H1 (cell line): Measurements from ENCODE around the gene SAP30. TPM values are rescaled to one million over a fixed set of nuclear protein-coding genes. Genes with fewer than 3 reads are reported as not detected.

Experiments used
- CTCF ChIA-PET: fragments of 300-600 bp; sonication (Branson Sonifier 250); formaldehyde crosslinking; loops from one replicate; lab custom pipeline; 2021; ENCODE audit not compliant: partially characterized antibody; lab: Charles Lee
- POLR2A ChIA-PET: fragments of 300-600 bp; sonication (Branson Sonifier 250); formaldehyde crosslinking; loops from one replicate; lab custom pipeline; 2021; ENCODE audit warnings: inconsistent platforms; ENCODE audit not compliant: partially characterized antibody; lab: Charles Lee
- DNase-seq, 2 experiments: peaks; one replicate each; pipeline versions ENCODE4 v3.0.0 to v3.0.0-alpha.2; 2010 to 2022; ENCODE audit warnings: low spot score in 2 of 2, low read depth in 1 of 2, mixed read lengths in 1 of 2
- FAIRE-seq: peaks from 2 replicates; lab custom pipeline; 2011; peaks lifted over from hg19 to GRCh38; lab: Jason Lieb, UNC
- H2AFZ ChIP-seq: 2 replicates; pipeline ENCODE4 v1.8.1; 2012; ENCODE audit warnings: low read length, inconsistent platforms
- H2AK5ac ChIP-seq: 2 replicates; pipeline ENCODE4 v1.6.1; 2013; ENCODE audit warnings: low read depth, low read length
- H2BK120ac ChIP-seq: replicated peaks from 2 replicates; pipeline ENCODE3; 2013; ENCODE audit warnings: low read depth, low read length, inconsistent platforms
- H2BK12ac ChIP-seq: 2 replicates; pipeline ENCODE4 v1.6.1; 2013; ENCODE audit warnings: low read depth, low read length
- H2BK15ac ChIP-seq: 2 replicates; pipeline ENCODE4 v1.6.1; 2013; ENCODE audit warnings: low read length
- H2BK20ac ChIP-seq: 2 replicates; pipeline ENCODE4 v1.6.1; 2013; ENCODE audit warnings: low read length
- H2BK5ac ChIP-seq: 2 replicates; pipeline ENCODE4 v1.6.1; 2013; ENCODE audit warnings: low read depth, low read length
- H3K14ac ChIP-seq: 2 replicates; pipeline ENCODE4 v1.6.1; 2013; ENCODE audit warnings: inconsistent platforms; ENCODE audit not compliant: insufficient read length
- H3K18ac ChIP-seq: 2 replicates; pipeline ENCODE4 v1.6.1; 2013; ENCODE audit warnings: low read length; ENCODE audit errors: extremely low read depth
- H3K23ac ChIP-seq: 2 replicates; pipeline ENCODE4 v1.6.1; 2013; ENCODE audit warnings: inconsistent platforms; ENCODE audit not compliant: insufficient read length
- H3K23me2 ChIP-seq: 2 replicates; pipeline ENCODE4 v1.6.1; 2013; ENCODE audit warnings: low read depth, low read length
- H3K27ac ChIP-seq: 2 replicates; pipeline ENCODE4 v1.6.1; 2011; ENCODE audit warnings: low read depth, low read length, inconsistent platforms
- H3K27me3 ChIP-seq, 4 experiments: replicated peaks in 1 of 4; 1 replicate in 1 of 4; 2 replicates in 3 of 4; pipeline versions ENCODE4 v1.6.1 to v1.8.1; 2011 to 2013; ENCODE audit warnings: low read length in 3 of 4, mild to moderate bottlenecking in 3 of 4, inconsistent platforms in 2 of 4, mixed read lengths in 2 of 4, moderate library complexity in 1 of 4; ENCODE audit not compliant: control insufficient read depth in 3 of 4, insufficient read depth in 3 of 4; ENCODE audit errors: extremely low read depth in 1 of 4
- H3K36me3 ChIP-seq, 4 experiments: 2 replicates each; pipeline versions ENCODE4 v1.6.1 to v1.8.1; 2011 to 2013; ENCODE audit warnings: mild to moderate bottlenecking in 4 of 4, low read length in 3 of 4, moderate library complexity in 2 of 4, control low read depth in 1 of 4, inconsistent platforms in 1 of 4; ENCODE audit not compliant: insufficient read depth in 4 of 4, control insufficient read depth in 2 of 4
- H3K4ac ChIP-seq: replicated peaks from 2 replicates; pipeline ENCODE3; 2013; ENCODE audit warnings: low read length, low read depth, mixed read lengths, inconsistent platforms; ENCODE audit not compliant: insufficient read length
- H3K4me1 ChIP-seq, 4 experiments: replicated peaks in 1 of 4; 1 replicate in 1 of 4; 2 replicates in 3 of 4; pipeline versions ENCODE4 v1.6.1 to v1.8.1; 2011 to 2013; ENCODE audit warnings: low read length in 3 of 4, inconsistent platforms in 2 of 4, mixed read lengths in 1 of 4; ENCODE audit not compliant: insufficient read depth in 4 of 4, control insufficient read depth in 3 of 4
- H3K4me2 ChIP-seq, 2 experiments: 2 replicates each; pipeline versions ENCODE4 v1.6.1 to v1.8.1; 2011 to 2013; ENCODE audit warnings: low read depth in 2 of 2, low read length in 2 of 2, control low read depth in 1 of 2, inconsistent platforms in 1 of 2, mild to moderate bottlenecking in 1 of 2; ENCODE audit not compliant: insufficient read depth in 1 of 2
- H3K4me3 ChIP-seq, 4 experiments: fragments of 200-600, 300-600 bp in 1 of 4; sonication (generic), shearing (Covaris generic), sonication (Bioruptor Twin) in 1 of 4; 2 replicates each; pipeline versions ENCODE4 v1.5.1 to v1.8.1; 2011 to 2016; ENCODE audit warnings: low read length in 4 of 4, low read depth in 3 of 4, control low read depth in 2 of 4, inconsistent platforms in 2 of 4, mild to moderate bottlenecking in 2 of 4, mixed read lengths in 1 of 4, moderate library complexity in 1 of 4; ENCODE audit not compliant: insufficient read depth in 2 of 4; ENCODE audit errors: extremely low read depth in 1 of 4
- H3K56ac ChIP-seq: replicated peaks from 2 replicates; pipeline ENCODE3; 2013; ENCODE audit warnings: low read depth, mild to moderate bottlenecking, mixed read lengths, low read length, inconsistent platforms; ENCODE audit not compliant: insufficient read length
- H3K79me1 ChIP-seq: 2 replicates; pipeline ENCODE4 v1.6.1; 2013; ENCODE audit warnings: low read depth, low read length, control low read depth
- H3K79me2 ChIP-seq, 2 experiments: 2 replicates each; pipeline versions ENCODE4 v1.6.1 to v1.8.1; 2012 to 2013; ENCODE audit warnings: low read length in 2 of 2, mild to moderate bottlenecking in 2 of 2, inconsistent platforms in 1 of 2; ENCODE audit not compliant: insufficient read depth in 2 of 2, control insufficient read depth in 1 of 2
- H3K9ac ChIP-seq, 4 experiments: replicated peaks in 1 of 4; 1 replicate in 1 of 4; 2 replicates in 3 of 4; pipeline versions ENCODE4 v1.6.1 to v1.8.1; 2011 to 2013; ENCODE audit warnings: low read depth in 3 of 4, low read length in 3 of 4, control low read depth in 2 of 4, mild to moderate bottlenecking in 2 of 4, moderate library complexity in 2 of 4, inconsistent platforms in 1 of 4; ENCODE audit errors: extremely low read depth in 1 of 4
- H3K9me3 ChIP-seq, 2 experiments: 2 replicates each; pipeline versions ENCODE4 v1.6.1 to v1.8.1; 2012 to 2013; ENCODE audit warnings: mild to moderate bottlenecking in 2 of 2, moderate library complexity in 2 of 2, control low read depth in 1 of 2, inconsistent platforms in 1 of 2, low read depth in 1 of 2, low read length in 1 of 2, mixed read lengths in 1 of 2; ENCODE audit not compliant: insufficient read depth in 2 of 2
- H4K20me1 ChIP-seq, 2 experiments: replicated peaks in 1 of 2; 2 replicates each; pipeline versions ENCODE3 to v1.8.1; 2011 to 2013; ENCODE audit warnings: inconsistent platforms in 2 of 2, low read length in 2 of 2, mild to moderate bottlenecking in 1 of 2; ENCODE audit not compliant: insufficient read depth in 2 of 2, control insufficient read depth in 1 of 2
- H4K5ac ChIP-seq: 2 replicates; pipeline ENCODE4 v1.6.1; 2013; ENCODE audit warnings: low read length, low read depth, mixed read lengths, inconsistent platforms; ENCODE audit not compliant: insufficient read length
- H4K8ac ChIP-seq: 2 replicates; pipeline ENCODE4 v1.8.0; 2013; ENCODE audit warnings: mild to moderate bottlenecking, moderate library complexity, low read length, inconsistent platforms; ENCODE audit not compliant: insufficient read depth; ENCODE audit errors: extremely low read depth
- H4K91ac ChIP-seq: replicated peaks from 2 replicates; pipeline ENCODE3; 2013; ENCODE audit warnings: low read length, mixed read lengths, inconsistent platforms; ENCODE audit not compliant: insufficient read length
- BACH1 ChIP-seq: IDR thresholded peaks from 2 replicates; pipeline ENCODE4 v1.6.1; 2012; ENCODE audit warnings: low read length, improper control_type of control experiment
- JUN ChIP-seq: IDR thresholded peaks from 2 replicates; pipeline ENCODE4 v1.6.1; 2011; ENCODE audit warnings: low read depth, mild to moderate bottlenecking, improper control_type of control experiment, low read length
- JUND ChIP-seq: IDR thresholded peaks from 2 replicates; pipeline ENCODE4 v1.6.1; 2011; ENCODE audit warnings: mild to moderate bottlenecking, improper control_type of control experiment, low read length
- NANOG ChIP-seq: IDR thresholded peaks from 2 replicates; pipeline ENCODE4 v1.6.1; 2011; ENCODE audit warnings: low read length, low read depth, mild to moderate bottlenecking, inconsistent platforms; ENCODE audit not compliant: insufficient read depth, poor library complexity, severe bottlenecking
- RAD21 ChIP-seq, 2 experiments: IDR thresholded peaks in 1 of 2; conservative IDR thresholded peaks in 1 of 2; 2 replicates each; pipeline ENCODE4 v1.6.1; 2011; ENCODE audit warnings: low read depth in 2 of 2, low read length in 2 of 2, improper control_type of control experiment in 1 of 2, inconsistent platforms in 1 of 2, mild to moderate bottlenecking in 1 of 2, moderate library complexity in 1 of 2
- SIN3A ChIP-seq, 2 experiments: IDR thresholded peaks in 1 of 2; conservative IDR thresholded peaks in 1 of 2; 2 replicates each; pipeline ENCODE4 v1.6.1; 2011 to 2012; ENCODE audit warnings: low read length in 2 of 2, improper control_type of control experiment in 1 of 2, low read depth in 1 of 2, mild to moderate bottlenecking in 1 of 2
- WGBS, 2 experiments: shearing (Covaris generic) in 1 of 2; methylation state at CpG; one replicate each; pipeline versions ENCODE4 v1.1.6 to v1.1.7; 2013 to 2015; ENCODE audit warnings: low lambda C conversion rate in 2 of 2, mixed read lengths in 2 of 2, inconsistent platforms in 1 of 2, low coverage in 1 of 2, missing lambda C conversion rate in 1 of 2; ENCODE audit not compliant: insufficient replicate concordance in 2 of 2, insufficient coverage in 1 of 2, insufficient read length in 1 of 2; ENCODE audit errors: extremely low coverage in 1 of 2, missing lambda C conversion rate in 1 of 2; 5-methylcytosine and 5-hydroxymethylcytosine counted together
- polyA plus RNA-seq, 7 experiments: library from polyadenylated mRNA; depleted of rRNA in 3 of 7; stranded (reverse) in 5 of 7; unstranded in 2 of 7; fragments of >200 nt in 5 of 7; fragments of 200-250 nt in 2 of 7; gene quantifications; 1 replicate in 5 of 7; 2 replicates in 1 of 7; 4 replicates in 1 of 7; pipeline versions ENCODE4 v1.2.1 to v1.2.3, GENCODE V29; 2011 to 2013; ENCODE audit warnings: missing spikeins in 2 of 7, mixed read lengths in 2 of 7
- total RNA-seq: library from RNA; stranded (reverse); fragmentation: NEBNext Ultra II Directional; extraction: Animal tissue kit (Norgen Biotek cat#: 25700); gene quantifications from 2 replicates; pipeline ENCODE4 v1.2.1, GENCODE V29; 2021
- TF ChIP-seq, protein P1 (sequence below): IDR thresholded peaks from 2 replicates; pipeline ENCODE4 v1.6.1; 2011; ENCODE audit warnings: low read length, improper control_type of control experiment
- TF ChIP-seq, protein P2 (sequence below), 3 experiments: IDR thresholded peaks; 1 replicate in 2 of 3; 2 replicates in 1 of 3; pipeline versions ENCODE4 v1.5.1 to v1.6.1; 2011; ENCODE audit warnings: low read length in 3 of 3, mild to moderate bottlenecking in 3 of 3, inconsistent platforms in 2 of 3, low read depth in 1 of 3, moderate library complexity in 1 of 3; ENCODE audit not compliant: insufficient read depth in 1 of 3; ENCODE audit errors: control extremely low read depth in 1 of 3
- TF ChIP-seq, protein P3 (sequence below): IDR thresholded peaks from 2 replicates; pipeline ENCODE4 v1.6.1; 2012; ENCODE audit warnings: inconsistent platforms

SAP30 gene
- total and polyA plus RNA-seq, 2 of the 8 experiments (the other 6 are each of a cell fraction or from before 2014, with no cell fraction given) = 7.7 to 21.1 TPM

DNA sequence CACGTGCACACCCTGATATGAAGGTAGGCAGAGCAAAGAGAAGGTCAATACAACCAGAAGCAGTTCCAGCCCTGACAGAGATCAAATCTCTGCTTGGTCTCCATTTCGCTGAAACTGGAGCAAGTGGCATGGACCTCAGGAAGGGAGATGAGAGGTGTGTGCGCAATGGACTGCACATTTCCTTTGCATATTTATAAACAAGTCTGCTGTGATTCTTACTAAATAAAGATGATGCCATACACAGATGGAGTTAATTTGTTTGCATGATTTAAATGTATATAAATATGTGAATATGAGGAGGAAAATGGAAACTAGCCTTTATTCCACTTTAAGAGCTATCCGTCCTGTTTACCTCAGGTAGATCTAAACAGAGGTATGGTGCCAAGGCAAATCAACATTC lies 30.3 kb downstream of the SAP30 start:
- H3K4ac ChIP-seq = no peak overlapping the region
- no peak overlapping the region for H2BK12ac ChIP-seq
- H2AFZ ChIP-seq = no peak overlapping the region
- ChIA-PET CTCF (interaction anchor here (0.8 to 2.5 kb wide), 3 partner anchors 20 to 40 kb away, joined by 3 to 16 read pairs (median 4); no protein-coding TSS in a partner anchor), POLR2A (interaction anchor here (0.8 to 1.2 kb wide), 2 partner anchors 9 to 67 kb away, joined by 3 read pairs; partner anchors contain the start of gene HMGB2)
- H3K4me2 ChIP-seq = no peak overlapping the region
- H4K8ac ChIP-seq = no peak overlapping the region
- no peak overlapping the region for H3K56ac ChIP-seq
- H2BK5ac ChIP-seq = no peak overlapping the region
- H2BK20ac ChIP-seq = no peak overlapping the region
- no peak overlapping the region for H2AK5ac ChIP-seq
- no peaks in the 10 kb centered on the region for H3K79me1 ChIP-seq
- no peaks in the 10 kb centered on the region for H3K9me3 ChIP-seq
- no peak overlapping the region for H3K4me3 ChIP-seq
- no peaks in the 10 kb centered on the region for H3K27me3 ChIP-seq
- no peak overlapping the region for H3K27ac ChIP-seq
- WGBS, 2 experiments = 81% methylated on average over 4 of the region's 4 CpGs; no CpG with 5 or more reads in 1 of the 2 experiments
- no peak overlapping the region for H4K91ac ChIP-seq
- H3K23ac ChIP-seq = no peak overlapping the region
- FAIRE-seq = no peak
- H3K36me3 ChIP-seq = no peaks in the 10 kb centered on the region; a peak in 1 of 8 replicates
- H3K14ac ChIP-seq = no peak overlapping the region
- H3K9ac ChIP-seq = no peak overlapping the region
- H2BK15ac ChIP-seq = no peak overlapping the region
- peaks cover 2% of the 10 kb centered on the region for H3K23me2 ChIP-seq
- H4K5ac ChIP-seq = no peak overlapping the region
- no peak for DNase-seq
- no peak overlapping the region for H2BK120ac ChIP-seq
- no peaks in the 10 kb centered on the region for H4K20me1 ChIP-seq
- no peak overlapping the region for H3K18ac ChIP-seq
- H3K79me2 ChIP-seq = no peaks in the 10 kb centered on the region
- no peaks in the 10 kb centered on the region for H3K4me1 ChIP-seq
- no peak for TF ChIP-seq JUN
- TF ChIP-seq SIN3A (conservative IDR thresholded peaks at IDR 0.05 in 1 of 2, IDR thresholded peaks at IDR 0.05 in 1 of 2; ENCODE audit: low read depth in 1 of 2, low read length in 2 of 2) = no peak
- TF ChIP-seq RAD21 (IDR thresholded peaks at IDR 0.05 in 1 of 2, conservative IDR thresholded peaks at IDR 0.05 in 1 of 2; ENCODE audit: low read depth in 2 of 2, low read length in 2 of 2) = no peak
- TF ChIP-seq, protein P1, sequence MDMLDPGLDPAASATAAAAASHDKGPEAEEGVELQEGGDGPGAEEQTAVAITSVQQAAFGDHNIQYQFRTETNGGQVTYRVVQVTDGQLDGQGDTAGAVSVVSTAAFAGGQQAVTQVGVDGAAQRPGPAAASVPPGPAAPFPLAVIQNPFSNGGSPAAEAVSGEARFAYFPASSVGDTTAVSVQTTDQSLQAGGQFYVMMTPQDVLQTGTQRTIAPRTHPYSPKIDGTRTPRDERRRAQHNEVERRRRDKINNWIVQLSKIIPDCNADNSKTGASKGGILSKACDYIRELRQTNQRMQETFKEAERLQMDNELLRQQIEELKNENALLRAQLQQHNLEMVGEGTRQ = no peak
- TF ChIP-seq NANOG = no peak
- TF ChIP-seq JUND = no peak
- TF ChIP-seq, protein P2, sequence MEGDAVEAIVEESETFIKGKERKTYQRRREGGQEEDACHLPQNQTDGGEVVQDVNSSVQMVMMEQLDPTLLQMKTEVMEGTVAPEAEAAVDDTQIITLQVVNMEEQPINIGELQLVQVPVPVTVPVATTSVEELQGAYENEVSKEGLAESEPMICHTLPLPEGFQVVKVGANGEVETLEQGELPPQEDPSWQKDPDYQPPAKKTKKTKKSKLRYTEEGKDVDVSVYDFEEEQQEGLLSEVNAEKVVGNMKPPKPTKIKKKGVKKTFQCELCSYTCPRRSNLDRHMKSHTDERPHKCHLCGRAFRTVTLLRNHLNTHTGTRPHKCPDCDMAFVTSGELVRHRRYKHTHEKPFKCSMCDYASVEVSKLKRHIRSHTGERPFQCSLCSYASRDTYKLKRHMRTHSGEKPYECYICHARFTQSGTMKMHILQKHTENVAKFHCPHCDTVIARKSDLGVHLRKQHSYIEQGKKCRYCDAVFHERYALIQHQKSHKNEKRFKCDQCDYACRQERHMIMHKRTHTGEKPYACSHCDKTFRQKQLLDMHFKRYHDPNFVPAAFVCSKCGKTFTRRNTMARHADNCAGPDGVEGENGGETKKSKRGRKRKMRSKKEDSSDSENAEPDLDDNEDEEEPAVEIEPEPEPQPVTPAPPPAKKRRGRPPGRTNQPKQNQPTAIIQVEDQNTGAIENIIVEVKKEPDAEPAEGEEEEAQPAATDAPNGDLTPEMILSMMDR (IDR thresholded peaks at IDR 0.05; ENCODE audit: control extremely low read depth in 1 of 3, insufficient read depth in 1 of 3, low read depth in 1 of 3, low read length in 3 of 3) = no peak
- TF ChIP-seq, protein P3, sequence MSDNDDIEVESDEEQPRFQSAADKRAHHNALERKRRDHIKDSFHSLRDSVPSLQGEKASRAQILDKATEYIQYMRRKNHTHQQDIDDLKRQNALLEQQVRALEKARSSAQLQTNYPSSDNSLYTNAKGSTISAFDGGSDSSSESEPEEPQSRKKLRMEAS = no peak
- no peak for TF ChIP-seq BACH1
